Stimulated activated CD8-positive, alpha-beta memory T cell treated with anti-CD3 and anti-CD28 coated beads, Interleukin-12 subunit alpha, Interleukin-12 subunit beta, amount 100 ng/mL, for 1 hour (primary cell): Measurements from ENCODE around the gene PLAU.

ENCODE experiments used
- DNase-seq: peaks from one replicate; pipeline ENCODE4 v3.0.0-alpha.2; 2020; ENCODE audit warnings: low read depth

Gene PLAU

GRCh38 chr10:73910764-73911552 is at the start of gene PLAU:
PLAU (plus strand) TSS chr10:73911132; CDS start chr10:73911556, 424 bp downstream.
- DNase-seq: no peak

DNA sequence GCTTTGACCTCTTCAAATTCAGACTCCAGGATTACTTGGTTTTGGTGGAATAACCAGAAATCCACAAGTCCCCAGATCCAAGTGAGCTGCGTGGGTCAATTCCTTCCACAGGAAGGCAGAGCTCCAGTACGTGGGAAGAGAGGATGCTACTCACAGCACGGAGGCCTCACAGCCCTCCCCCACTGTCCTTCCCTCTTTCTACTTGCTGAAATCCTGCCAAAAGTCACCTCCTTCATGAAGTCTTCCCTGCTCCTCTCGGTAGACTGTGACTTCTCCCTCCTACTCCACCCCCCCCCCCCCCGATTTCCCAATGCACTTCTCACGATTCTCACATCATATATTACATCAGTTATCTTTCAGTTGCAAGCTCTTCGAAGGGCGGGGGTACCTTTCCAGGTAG is 48.9 kb upstream of the PLAU start:
- DNase-seq: no peak

- no peak for DNase-seq
Observed at GRCh38 chr10:73863039-73863817, 47.7 kb upstream of the PLAU start.

DNA sequence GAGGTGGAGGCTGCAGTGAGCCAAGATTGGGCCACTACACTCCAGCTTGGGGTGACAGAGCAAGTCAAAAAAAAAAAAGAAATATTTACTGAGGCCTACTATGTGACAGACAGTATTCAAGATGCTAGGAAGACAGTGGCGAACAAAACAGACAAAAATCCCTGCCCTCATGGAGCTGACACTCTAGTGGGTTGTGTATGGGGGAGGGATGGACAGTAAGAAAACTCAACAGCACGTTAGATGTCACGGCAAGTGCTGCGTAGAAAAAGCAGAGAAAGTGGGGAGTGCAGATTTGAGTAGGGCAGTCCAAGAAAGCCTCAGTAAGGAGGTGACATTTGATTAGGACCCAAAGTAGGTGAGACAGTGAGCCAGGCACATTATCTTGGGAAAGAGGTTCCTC is 46.7 kb upstream of the PLAU start:
- DNase-seq: no peak

GRCh38 chr10:73865107-73865458 is 45.8 kb upstream of the PLAU start:
- no peak for DNase-seq

DNA sequence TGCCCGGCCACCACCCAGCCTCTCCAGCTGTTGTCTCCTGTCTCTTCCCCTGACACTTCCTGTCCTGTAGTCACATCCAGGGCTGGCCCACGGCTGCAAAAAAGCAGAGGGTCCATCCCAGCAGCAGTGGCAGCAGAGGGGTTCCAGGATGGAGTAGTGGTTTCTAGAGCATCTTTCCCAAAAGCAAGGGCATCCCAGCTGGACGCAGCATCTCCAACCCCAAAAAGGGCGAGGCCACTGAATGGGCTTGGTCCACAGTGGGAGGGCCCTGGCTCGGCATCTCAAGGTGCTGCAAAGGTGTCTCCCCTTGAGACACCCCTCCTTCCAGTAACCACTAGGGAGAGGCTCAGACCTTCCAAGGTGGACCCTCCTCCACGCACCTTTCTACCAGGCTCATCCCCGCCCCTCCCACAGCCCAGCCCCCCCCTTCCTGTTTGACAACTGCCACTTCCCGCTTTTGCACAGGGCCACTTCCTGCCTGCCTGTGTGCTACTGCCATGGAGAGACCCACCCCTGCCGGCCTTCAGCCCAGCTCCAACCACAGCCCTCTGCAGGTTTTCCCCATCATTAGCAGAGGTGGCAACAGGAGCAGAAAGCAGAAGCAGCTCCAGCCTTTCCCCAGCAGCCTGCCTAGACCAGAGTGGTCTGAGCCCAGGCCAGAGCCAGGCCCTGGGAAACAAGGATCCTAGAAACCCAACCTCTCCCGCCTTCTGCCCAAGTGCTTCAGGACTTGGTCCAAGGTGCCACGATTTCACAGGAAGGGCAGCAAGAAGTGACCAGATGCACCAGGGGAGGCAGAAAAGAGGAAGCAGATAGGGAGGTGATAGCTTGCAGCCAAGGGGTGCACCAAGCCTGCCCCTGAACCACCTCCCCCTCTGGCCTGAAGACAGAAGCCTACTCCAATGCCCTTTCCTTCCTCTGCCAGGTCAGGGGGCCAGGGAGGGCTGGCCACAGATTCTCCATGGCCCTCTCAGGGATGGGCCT is 45.2 kb upstream of the PLAU start:
- no peak for DNase-seq

DNA sequence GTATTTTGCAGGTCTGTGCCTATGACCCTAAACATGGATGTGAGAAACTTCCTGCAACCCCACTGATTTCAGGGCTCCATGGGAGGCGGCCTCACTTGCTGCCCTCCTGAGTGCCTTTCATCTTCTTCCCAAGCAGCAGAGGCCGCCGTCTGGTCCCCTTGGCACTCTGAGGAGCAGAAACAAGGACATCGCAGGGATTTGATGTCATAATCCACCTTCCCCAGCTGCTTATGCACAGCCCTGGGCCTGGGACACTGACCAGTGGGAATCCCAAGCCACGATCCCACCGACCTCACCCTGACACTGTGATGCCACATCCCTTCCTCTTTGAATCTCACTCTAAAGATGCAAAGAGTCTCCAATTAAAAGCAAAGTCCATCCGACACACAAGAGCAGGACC is 44.3 kb upstream of the PLAU start:
- DNase-seq: no peak

GRCh38 chr10:73867126-73867807 is 43.7 kb upstream of the PLAU start:
- no peak for DNase-seq

DNA sequence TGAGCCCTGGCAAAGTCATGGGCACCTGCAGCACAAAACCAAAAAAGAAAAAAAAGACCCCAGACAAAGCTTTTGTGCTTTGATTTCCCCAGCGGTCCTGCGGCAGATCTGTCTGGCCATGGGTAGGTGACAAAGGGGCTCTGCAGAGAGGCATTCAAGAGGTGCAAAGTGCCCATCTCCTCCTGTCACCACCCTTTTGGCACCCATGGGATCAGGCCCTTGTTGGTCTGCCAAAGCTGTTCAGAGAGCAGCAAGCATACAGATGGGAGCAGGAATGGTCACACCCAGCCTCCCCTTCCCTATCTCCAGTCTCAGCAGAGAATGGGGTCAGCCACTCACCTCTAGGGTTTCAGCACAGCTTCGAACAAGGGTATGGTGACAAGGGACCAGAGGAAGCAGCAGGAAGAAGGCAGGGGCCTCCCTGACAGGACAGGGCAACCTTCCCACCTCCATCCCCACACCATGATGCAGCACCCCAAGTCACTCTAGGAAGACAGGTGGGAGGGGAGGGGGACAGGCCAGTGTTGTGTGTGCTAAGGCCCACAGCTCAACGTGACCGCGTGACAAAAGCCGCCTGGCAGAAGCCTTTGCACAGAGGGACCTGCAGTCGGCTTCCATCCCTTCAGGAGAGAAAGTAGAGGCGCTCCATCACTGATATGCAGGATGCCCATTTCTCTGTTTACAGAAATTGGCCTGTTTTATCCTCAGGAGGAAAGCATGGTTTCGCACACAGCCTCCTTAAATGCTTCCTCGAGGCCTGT is 42.9 kb upstream of the PLAU start:
- no peak for DNase-seq

DNA sequence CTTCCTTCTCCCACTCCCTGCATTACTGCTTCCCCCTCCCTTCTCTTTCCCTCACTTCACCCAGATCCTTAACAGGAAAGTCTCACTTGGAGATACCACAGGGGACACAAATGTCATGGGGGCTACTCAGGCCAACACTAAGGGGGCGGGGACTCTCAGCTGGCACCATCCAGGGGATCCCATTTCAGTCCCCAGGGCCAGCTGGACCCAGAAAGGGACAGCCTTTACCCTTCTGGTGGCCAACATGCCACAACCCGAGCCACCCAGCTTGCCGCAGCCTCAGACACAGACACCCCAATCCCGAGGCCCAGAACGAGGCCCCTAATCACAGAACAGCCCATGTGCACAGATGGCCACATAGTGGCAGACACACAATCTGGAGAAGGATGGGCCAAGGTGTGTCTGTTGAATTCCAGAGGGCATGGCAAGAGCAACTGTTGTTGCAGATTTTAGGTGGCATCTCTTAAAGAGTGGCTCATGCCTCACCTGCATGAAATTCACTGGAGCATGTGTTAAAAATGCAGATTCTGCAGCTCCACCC is 42.2 kb upstream of the PLAU start:
- DNase-seq: no peak

- no peak for DNase-seq
Observed at GRCh38 chr10:73871295-73872189, 39.4 kb upstream of the PLAU start.

DNA sequence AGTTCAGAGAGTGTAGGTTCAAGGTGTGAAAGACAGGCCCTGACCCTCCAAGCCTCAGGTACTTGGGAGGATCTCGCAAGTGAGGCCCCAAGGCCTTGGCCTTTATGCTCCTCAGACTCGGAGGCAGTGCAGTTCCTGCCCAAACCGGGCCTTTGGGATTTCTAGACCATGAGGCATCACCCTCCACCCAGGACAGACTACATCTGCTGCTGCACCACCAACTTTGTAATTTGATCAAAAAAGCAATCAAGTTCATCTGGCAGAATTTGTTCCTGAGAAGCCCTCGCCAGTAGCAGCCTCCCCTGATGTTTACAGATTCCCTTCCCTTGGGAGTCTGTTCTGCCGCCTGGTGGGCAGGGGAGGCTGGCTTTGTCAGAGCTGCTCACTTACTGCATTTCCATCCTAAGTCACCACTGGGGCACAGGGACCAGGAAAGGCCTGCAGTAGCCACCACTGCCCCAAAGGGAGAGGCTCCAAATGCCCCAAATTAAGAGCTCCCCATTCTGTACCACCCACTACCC is 38.7 kb upstream of the PLAU start:
- no peak for DNase-seq

- DNase-seq: no peak
Observed at GRCh38 chr10:73873142-73873837, 37.6 kb upstream of the PLAU start.

DNA sequence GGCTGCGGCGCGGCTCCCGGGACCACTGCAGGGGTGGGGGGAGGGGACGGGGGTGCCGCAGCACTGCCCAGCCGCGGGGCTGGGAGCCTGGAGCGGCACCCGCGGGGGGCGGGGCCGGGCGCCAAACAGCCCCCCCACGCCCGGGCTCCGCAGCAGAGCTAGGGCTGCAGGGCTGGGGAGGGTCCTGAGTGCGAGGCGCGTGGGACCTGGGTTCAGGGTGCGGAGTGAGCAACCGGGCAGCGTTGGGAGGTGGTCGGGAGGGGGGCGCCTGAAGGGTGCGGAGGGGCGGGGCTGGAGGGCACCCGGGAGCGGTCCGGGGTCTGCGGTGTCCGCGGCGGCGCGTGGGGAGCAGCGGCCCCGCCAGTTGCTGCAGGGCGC is 37.1 kb upstream of the PLAU start:
- no peak for DNase-seq

DNA sequence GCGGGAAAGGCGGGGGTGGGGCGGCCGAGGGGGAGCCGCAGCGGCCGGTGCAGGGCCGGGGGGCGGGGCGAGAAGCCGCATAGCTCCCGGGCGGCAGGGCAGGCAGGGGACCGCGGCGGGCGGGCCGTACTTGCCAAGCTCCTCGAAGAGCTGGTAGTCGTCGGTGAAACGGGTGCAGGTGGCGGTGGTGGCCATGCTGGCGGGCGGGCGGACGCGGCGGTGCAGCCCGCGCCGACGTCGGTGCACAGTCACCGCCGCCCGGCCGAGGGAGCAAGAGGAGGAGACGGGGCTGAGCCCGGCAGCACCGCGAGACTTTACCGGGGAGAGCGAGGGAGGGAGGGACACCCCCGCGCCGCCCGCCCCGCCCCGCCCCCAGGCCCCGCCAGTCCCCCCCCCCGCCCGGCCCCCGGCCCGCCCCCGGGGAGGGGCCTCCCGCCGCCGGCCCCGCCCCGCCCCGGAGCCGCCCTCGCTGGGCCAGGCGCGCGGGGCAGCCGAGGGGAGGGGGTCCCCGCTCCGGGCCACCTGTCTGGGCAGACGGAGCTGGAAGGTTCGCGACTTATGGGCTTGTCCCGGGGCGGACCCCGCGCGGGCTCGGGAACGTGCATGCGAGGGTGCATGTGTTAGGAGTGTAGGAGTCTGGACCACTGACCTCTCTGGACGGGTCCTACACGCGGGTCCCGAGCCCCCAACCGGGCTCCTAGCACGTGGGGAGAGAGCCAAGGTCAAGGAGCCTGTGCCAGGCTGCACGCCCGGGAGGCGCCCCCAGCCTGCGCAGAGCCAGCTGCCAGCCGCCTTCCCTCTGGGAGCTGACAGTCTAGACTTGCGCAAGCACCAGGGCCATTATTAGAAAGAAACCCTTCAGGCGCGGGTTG is 36.4 kb upstream of the PLAU start, which contains the start of gene CAMK2G:
Gene CAMK2G (minus strand): TSS at position 289 of the 872 bp plus-strand sequence. CDS start 94 bp downstream, at position 195.
- peak; percentile 64 for DNase-seq

DNA sequence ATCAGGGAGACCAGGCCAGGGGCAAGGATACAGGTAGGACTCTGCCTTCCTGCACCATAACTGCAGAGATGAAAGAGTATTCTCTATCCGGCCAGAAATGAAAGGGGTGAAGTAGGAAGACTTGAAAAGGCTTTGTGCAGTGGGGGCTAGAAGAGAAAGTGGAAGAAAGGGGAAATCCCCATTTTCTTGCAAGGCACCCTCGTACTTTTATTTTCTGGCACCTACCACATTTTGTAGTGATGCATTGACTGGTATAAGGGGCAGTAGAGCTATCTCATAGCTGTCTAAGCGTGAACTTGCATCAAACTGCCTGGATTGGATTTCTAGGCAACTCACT is 35.8 kb upstream of the PLAU start:
- no peak for DNase-seq

DNA sequence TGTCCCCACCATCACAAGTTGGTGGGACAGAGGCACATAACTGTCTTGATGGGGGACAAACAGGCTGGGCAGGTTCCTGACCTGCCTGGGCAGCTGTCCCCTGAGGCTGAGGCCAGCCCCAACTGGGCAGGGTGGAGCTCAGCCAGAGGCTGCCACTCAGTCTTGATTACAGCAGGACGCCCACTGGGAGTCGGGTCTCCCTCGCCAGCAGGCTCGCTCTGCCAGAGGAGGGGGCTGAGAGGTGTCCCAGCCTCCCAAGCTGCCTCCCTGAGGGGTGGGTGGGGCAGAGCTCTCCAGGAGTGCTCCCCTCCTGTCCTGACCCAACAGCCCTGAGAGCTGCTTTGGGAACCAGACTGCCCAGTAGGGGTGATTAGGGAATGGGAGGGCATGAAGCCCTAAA is 34.8 kb upstream of the PLAU start:
- DNase-seq: no peak

- DNase-seq: no peak
Observed at GRCh38 chr10:73876566-73876965, 34.4 kb upstream of the PLAU start.
